ENCODE data around the gene CDHR5.
"Not testable (repeated sequence)": the region's sequence is repeated elsewhere in the genome, so short reads cannot be mapped to it uniquely, and the experiment has no call there.

The CDHR5 gene

GRCh38 chr11:587978-588380, 36.8 kb downstream of the CDHR5 start:
- DNase-seq (ENCODE audit: low read depth in 2 of 2), result peak; percentile 58 to 67

- no peak for DNase-seq (ENCODE audit: low read depth in 2 of 2)
These were observed 37.2 kb downstream of the CDHR5 start for GRCh38 chr11:587546-587945.

- no peak for DNase-seq (ENCODE audit: low read depth in 2 of 2)
These were observed 38.1 kb downstream of the CDHR5 start for GRCh38 chr11:586376-587316.

- DNase-seq (ENCODE audit: low read depth in 2 of 2), result no peak
These were observed 40.5 kb downstream of the CDHR5 start for GRCh38 chr11:584287-584686.

GRCh38 chr11:581752-582151, 43.0 kb downstream of the CDHR5 start:
- DNase-seq (ENCODE audit: low read depth in 2 of 2), result no peak

GRCh38 chr11:581342-581741, 43.4 kb downstream of the CDHR5 start:
- DNase-seq (ENCODE audit: low read depth in 2 of 2), result no peak

- DNase-seq (ENCODE audit: low read depth in 2 of 2), result no peak
These were observed 44.7 kb downstream of the CDHR5 start for GRCh38 chr11:579830-580601.

- no peak for DNase-seq (ENCODE audit: low read depth in 2 of 2)
These were observed 46.3 kb downstream of the CDHR5 start for GRCh38 chr11:578276-579035.

- DNase-seq (ENCODE audit: low read depth in 2 of 2), result no peak
These were observed 47.2 kb downstream of the CDHR5 start for GRCh38 chr11:577611-577894.

GRCh38 chr11:576811-577610, 47.7 kb downstream of the CDHR5 start:
- no peak for DNase-seq (ENCODE audit: low read depth in 2 of 2)

- peak; percentile 85 to 91 for DNase-seq (ENCODE audit: low read depth in 2 of 2)
These were observed 48.6 kb downstream of the CDHR5 start, which contains the start of gene PHRF1 for GRCh38 chr11:575996-576768. TSS of gene PHRF1 (plus strand) at chr11:576470. CDS start at chr11:581513, 5,043 bp downstream.

GRCh38 chr11:575313-575995, 49.3 kb downstream of the CDHR5 start:
- DNase-seq (ENCODE audit: low read depth in 2 of 2), result no peak

GRCh38 chr11:574632-575312, 50.0 kb downstream of the CDHR5 start:
- DNase-seq (ENCODE audit: low read depth in 2 of 2), result no peak

- DNase-seq (ENCODE audit: low read depth in 2 of 2), result not testable (repeated sequence)
These were observed 50.7 kb downstream of the CDHR5 start for GRCh38 chr11:574031-574570.

- no peak for DNase-seq (ENCODE audit: low read depth in 2 of 2)
These were observed 51.5 kb downstream of the CDHR5 start for GRCh38 chr11:573146-573759.

GRCh38 chr11:571802-572185, 53.0 kb downstream of the CDHR5 start:
- DNase-seq (ENCODE audit: low read depth in 2 of 2), result no peak

- DNase-seq (ENCODE audit: low read depth in 2 of 2), result no peak
These were observed 55.4 kb downstream of the CDHR5 start for GRCh38 chr11:569158-569885.

Data from stimulated activated CD8-positive, alpha-beta memory T cell treated with anti-CD3 and anti-CD28 coated beads, Interleukin-15, amount 100 ng/mL, for 48 hours (primary cell).